H1 (cell line): Measurements from ENCODE around the gene C19orf18. TPM values are rescaled to one million over a fixed set of nuclear protein-coding genes. Genes with fewer than 3 reads are reported as not detected.

ENCODE experiments used
- BACH1 ChIP-seq: IDR thresholded peaks from 2 replicates; pipeline ENCODE4 v1.6.1; 2012; ENCODE audit warnings: low read length, improper control_type of control experiment
- CHD7 ChIP-seq: fragments of 300-600 bp; sonication (generic); IDR thresholded peaks from 2 replicates; pipeline ENCODE4 v1.7.1; 2012; ENCODE audit warnings: low read length, moderate library complexity, mild to moderate bottlenecking, inconsistent platforms; ENCODE audit not compliant: insufficient replicate concordance
- EP300 ChIP-seq, 2 experiments: IDR thresholded peaks; 1 replicate in 1 of 2; 2 replicates in 1 of 2; pipeline ENCODE4 v1.6.1; 2011 to 2012; ENCODE audit warnings: low read depth in 2 of 2, low read length in 2 of 2, mild to moderate bottlenecking in 2 of 2, borderline replicate concordance in 1 of 2, inconsistent platforms in 1 of 2, moderate library complexity in 1 of 2
- GABPA ChIP-seq: IDR thresholded peaks from 2 replicates; pipeline ENCODE4 v1.6.1; 2011; ENCODE audit warnings: mild to moderate bottlenecking, low read length, moderate library complexity, borderline replicate concordance; ENCODE audit not compliant: insufficient read depth
- JUN ChIP-seq: IDR thresholded peaks from 2 replicates; pipeline ENCODE4 v1.6.1; 2011; ENCODE audit warnings: low read depth, mild to moderate bottlenecking, improper control_type of control experiment, low read length
- KDM4A ChIP-seq: IDR thresholded peaks from one replicate; pipeline ENCODE4 v1.7.1; 2012; ENCODE audit warnings: low read depth, mild to moderate bottlenecking, moderate library complexity, low read length, inconsistent platforms; ENCODE audit not compliant: severe bottlenecking
- MAFK ChIP-seq: IDR thresholded peaks from 2 replicates; pipeline ENCODE4 v1.6.1; 2012; ENCODE audit warnings: low read depth, mild to moderate bottlenecking, improper control_type of control experiment, low read length
- SAP30 ChIP-seq: fragments of 300-600 bp; sonication (generic); IDR thresholded peaks from 2 replicates; pipeline ENCODE4 v1.7.1; 2012; ENCODE audit warnings: low read length, moderate library complexity, mild to moderate bottlenecking, inconsistent platforms; ENCODE audit not compliant: insufficient read depth, insufficient replicate concordance
- SIX5 ChIP-seq: IDR thresholded peaks from 2 replicates; pipeline ENCODE4 v1.6.1; 2011; ENCODE audit warnings: mild to moderate bottlenecking, low read depth, low read length
- polyA plus RNA-seq, 7 experiments: library from polyadenylated mRNA; depleted of rRNA in 3 of 7; stranded (reverse) in 5 of 7; unstranded in 2 of 7; fragments of >200 nt in 5 of 7; fragments of 200-250 nt in 2 of 7; gene quantifications; 1 replicate in 5 of 7; 2 replicates in 1 of 7; 4 replicates in 1 of 7; pipeline versions ENCODE4 v1.2.1 to v1.2.3, GENCODE V29; 2011 to 2013; ENCODE audit warnings: missing spikeins in 2 of 7, mixed read lengths in 2 of 7
- total RNA-seq: library from RNA; stranded (reverse); fragmentation: NEBNext Ultra II Directional; extraction: Animal tissue kit (Norgen Biotek cat#: 25700); gene quantifications from 2 replicates; pipeline ENCODE4 v1.2.1, GENCODE V29; 2021

Gene C19orf18
- total and polyA plus RNA-seq, 2 of the 8 experiments (the other 6 are each of a cell fraction or from before 2014, with no cell fraction given): 0.12 to 0.99 TPM

DNA sequence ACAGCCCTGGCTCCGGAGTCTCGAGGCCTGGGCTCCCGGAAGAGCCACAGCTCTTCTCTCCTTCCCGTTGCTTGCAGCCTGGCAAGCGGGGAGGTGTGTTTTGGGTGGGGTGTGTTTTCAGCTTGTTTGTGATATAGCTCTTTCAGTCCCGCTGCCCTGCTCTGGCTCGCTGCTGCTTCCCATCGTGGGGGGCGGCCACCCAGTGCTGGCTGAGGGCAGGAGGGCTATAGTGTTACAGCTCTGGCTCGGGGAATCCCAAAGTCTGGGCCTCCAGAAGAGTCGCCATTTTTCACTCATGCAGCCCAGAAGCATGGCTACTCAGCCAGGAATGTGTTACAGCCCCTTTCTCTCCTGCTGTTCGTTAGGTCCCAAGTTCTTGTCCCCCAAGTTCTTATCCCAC is 24.6 kb downstream of the C19orf18 start (continued):
- TF ChIP-seq CHD7 (no peak), SIX5 (no peak), BACH1 (no peak), EP300 (IDR thresholded peaks at IDR 0.05; ENCODE audit: borderline replicate concordance in 1 of 2, low read depth in 2 of 2, low read length in 2 of 2) (no peak), GABPA (no peak), JUN (no peak), MAFK (no peak), KDM4A (no peak), SAP30 (no peak)
- TF ChIP-seq, all 59 proteins: peak for 0
